ENCODE results near the gene CARNS1. TPM values are rescaled to one million over a fixed set of nuclear protein-coding genes. Genes with fewer than 3 reads are reported as not detected.

Gene CARNS1
- total and polyA plus RNA-seq, 2 of the 13 experiments (the other 11 are each of a cell fraction or from before 2014, with no cell fraction given): not detected

DNA sequence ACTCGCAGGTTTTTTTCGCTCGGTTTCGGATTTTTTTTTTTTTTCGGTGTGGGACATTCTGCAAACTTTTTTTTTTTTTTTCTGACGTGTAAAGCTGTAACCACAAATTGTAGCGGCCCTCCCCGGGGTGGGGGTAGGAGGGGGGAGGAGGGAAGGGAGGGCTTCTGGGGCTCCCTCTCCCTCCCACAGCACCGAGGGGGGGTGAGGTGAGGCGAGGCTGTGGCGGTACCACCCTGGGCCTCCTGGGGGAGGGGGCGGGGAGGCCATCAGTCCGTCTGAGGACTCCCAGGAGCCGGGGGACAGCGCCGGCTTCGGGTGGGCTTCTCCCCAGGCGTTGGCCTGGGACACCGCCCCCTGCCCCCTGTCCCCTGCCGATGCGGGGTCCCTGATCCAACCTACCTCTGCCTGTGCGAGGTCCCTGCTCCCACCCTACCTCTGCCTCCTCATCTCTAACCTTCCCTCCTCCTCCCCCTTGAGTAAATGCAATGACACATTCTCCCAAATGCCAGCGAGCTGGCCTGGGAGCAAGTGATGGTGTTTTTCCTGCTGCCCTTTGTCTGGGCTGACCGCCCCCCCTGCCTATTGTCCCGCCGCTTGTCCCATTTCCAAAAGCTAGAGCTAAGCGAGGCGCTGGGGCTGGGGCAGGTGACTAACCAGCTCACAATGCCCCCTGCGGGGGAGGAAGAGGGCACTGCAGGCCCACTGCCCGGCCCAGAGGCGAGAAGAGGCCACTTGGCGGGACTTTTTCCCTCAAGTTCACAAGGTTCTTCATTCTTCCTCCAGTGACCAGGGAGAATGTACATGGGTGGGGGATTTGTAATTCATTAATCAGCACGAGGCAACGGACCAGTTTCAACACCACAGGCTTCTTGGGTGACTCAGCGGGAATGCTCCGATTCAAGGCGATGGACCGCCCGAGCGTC is 41.6 kb upstream of the CARNS1 start (continued):
- TF ChIP-seq, protein P1, sequence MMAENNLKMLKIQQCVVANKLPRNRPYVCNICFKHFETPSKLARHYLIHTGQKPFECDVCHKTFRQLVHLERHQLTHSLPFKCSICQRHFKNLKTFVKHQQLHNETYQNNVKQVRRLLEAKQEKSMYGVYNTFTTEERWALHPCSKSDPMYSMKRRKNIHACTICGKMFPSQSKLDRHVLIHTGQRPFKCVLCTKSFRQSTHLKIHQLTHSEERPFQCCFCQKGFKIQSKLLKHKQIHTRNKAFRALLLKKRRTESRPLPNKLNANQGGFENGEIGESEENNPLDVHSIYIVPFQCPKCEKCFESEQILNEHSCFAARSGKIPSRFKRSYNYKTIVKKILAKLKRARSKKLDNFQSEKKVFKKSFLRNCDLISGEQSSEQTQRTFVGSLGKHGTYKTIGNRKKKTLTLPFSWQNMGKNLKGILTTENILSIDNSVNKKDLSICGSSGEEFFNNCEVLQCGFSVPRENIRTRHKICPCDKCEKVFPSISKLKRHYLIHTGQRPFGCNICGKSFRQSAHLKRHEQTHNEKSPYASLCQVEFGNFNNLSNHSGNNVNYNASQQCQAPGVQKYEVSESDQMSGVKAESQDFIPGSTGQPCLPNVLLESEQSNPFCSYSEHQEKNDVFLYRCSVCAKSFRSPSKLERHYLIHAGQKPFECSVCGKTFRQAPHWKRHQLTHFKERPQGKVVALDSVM (CRISPR knock-in tag; IDR thresholded peaks at IDR 0.05): peak; percentile 29; the same call in 1 of the 2 replicates
- TF ChIP-seq ZNF274 (CRISPR knock-in tag; IDR thresholded peaks at IDR 0.05) (0 out of 2 replicates have a peak, but pooled peaks have one; percentile 46), SRSF9 (IDR thresholded peaks at IDR 0.05; ENCODE audit: borderline replicate concordance, insufficient read depth, low read depth, low read length, poor library complexity, severe bottlenecking) (no peak), HDAC1 (CRISPR knock-in tag; IDR thresholded peaks at IDR 0.05) (no peak), POLR2AphosphoS5 (IDR thresholded peaks at IDR 0.05; ENCODE audit: low read depth, low read length) (no peak)
- TF ChIP-seq, protein P2, sequence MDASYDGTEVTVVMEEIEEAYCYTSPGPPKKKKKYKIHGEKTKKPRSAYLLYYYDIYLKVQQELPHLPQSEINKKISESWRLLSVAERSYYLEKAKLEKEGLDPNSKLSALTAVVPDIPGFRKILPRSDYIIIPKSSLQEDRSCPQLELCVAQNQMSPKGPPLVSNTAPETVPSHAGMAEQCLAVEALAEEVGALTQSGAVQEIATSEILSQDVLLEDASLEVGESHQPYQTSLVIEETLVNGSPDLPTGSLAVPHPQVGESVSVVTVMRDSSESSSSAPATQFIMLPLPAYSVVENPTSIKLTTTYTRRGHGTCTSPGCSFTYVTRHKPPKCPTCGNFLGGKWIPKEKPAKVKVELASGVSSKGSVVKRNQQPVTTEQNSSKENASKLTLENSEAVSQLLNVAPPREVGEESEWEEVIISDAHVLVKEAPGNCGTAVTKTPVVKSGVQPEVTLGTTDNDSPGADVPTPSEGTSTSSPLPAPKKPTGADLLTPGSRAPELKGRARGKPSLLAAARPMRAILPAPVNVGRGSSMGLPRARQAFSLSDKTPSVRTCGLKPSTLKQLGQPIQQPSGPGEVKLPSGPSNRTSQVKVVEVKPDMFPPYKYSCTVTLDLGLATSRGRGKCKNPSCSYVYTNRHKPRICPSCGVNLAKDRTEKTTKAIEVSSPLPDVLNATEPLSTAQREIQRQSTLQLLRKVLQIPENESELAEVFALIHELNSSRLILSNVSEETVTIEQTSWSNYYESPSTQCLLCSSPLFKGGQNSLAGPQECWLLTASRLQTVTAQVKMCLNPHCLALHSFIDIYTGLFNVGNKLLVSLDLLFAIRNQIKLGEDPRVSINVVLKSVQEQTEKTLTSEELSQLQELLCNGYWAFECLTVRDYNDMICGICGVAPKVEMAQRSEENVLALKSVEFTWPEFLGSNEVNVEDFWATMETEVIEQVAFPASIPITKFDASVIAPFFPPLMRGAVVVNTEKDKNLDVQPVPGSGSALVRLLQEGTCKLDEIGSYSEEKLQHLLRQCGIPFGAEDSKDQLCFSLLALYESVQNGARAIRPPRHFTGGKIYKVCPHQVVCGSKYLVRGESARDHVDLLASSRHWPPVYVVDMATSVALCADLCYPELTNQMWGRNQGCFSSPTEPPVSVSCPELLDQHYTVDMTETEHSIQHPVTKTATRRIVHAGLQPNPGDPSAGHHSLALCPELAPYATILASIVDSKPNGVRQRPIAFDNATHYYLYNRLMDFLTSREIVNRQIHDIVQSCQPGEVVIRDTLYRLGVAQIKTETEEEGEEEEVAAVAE (CRISPR knock-in tag; IDR thresholded peaks at IDR 0.05; ENCODE audit: borderline replicate concordance): peak; percentile 59; the same call in 1 of the 2 replicates
- TF ChIP-seq, protein P3, sequence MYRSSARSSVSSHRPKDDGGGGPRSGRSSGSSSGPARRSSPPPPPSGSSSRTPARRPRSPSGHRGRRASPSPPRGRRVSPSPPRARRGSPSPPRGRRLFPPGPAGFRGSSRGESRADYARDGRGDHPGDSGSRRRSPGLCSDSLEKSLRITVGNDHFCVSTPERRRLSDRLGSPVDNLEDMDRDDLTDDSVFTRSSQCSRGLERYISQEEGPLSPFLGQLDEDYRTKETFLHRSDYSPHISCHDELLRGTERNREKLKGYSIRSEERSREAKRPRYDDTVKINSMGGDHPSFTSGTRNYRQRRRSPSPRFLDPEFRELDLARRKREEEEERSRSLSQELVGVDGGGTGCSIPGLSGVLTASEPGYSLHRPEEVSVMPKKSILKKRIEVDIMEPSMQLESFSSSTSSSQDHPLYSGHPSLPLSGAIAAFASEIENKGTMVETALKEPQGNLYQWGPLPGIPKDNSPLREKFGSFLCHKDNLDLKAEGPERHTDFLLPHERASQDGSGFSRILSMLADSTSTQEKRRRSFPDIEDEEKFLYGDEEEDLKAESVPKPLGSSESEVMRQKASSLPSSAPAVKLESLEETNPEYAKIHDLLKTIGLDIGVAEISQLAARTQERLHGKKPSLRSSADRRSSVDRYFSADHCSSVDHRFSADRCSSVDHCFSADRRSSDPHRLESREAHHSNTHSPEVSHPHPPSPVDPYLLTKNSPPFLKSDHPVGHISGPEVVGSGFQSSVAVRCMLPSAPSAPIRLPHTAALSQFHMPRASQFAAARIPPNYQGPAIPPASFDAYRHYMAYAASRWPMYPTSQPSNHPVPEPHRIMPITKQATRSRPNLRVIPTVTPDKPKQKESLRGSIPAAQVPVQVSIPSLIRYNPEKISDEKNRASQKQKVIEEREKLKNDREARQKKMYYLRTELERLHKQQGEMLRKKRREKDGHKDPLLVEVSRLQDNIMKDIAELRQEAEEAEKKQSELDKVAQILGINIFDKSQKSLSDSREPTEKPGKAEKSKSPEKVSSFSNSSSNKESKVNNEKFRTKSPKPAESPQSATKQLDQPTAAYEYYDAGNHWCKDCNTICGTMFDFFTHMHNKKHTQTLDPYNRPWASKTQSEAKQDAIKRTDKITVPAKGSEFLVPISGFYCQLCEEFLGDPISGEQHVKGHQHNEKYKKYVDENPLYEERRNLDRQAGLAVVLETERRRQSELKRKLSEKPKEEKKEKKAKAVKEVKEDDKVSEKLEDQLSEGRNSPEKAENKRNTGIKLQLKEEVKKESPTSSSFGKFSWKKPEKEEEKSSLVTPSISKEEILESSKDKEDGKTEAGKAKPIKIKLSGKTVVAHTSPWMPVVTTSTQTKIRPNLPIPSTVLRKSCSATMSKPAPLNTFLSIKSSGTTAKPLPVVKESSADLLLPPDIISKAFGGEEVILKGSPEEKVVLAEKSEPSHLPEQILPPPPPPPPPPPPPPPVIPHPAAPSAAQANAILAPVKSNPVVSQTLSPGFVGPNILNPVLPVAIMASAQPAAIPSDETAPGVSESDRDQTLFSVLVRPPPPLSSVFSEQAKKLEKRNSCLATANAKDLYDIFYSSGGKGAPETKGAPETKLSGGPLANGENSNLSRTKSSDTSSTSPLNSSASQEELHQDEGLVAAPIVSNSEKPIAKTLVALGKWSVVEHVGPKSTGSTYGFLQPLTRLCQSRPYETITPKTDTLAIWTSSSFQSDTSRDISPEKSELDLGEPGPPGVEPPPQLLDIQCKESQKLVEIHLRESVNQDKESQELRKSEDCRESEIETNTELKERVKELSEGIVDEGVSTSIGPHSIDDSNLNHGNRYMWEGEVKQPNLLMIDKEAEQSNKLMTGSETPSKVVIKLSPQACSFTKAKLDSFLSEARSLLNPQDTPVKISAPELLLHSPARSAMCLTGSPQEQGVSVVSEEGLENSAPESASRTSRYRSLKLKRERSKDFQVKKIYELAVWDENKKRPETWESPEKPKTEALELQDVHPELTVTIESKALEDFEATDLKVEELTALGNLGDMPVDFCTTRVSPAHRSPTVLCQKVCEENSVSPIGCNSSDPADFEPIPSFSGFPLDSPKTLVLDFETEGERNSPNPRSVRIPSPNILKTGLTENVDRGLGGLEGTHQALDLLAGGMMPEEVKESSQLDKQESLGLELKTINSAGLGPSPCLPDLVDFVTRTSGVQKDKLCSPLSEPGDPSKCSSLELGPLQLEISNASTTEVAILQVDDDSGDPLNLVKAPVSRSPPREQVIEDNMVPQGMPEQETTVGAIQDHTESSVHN (CRISPR knock-in tag; IDR thresholded peaks at IDR 0.05): no peak
